SK-N-MC (cell line): ENCODE data around the gene CTNNA3.

ENCODE experiments used
- EZH2 ChIP-seq: fragments of 200-600 bp; sonication (generic); IDR thresholded peaks from one replicate; pipeline ENCODE4 v1.6.1; 2017; ENCODE audit warnings: antibody characterized with exemption
- FOXP2 ChIP-seq: optimal IDR thresholded peaks from 2 replicates; pipeline ENCODE3; 2011; ENCODE audit warnings: mild to moderate bottlenecking, moderate library complexity; ENCODE audit not compliant: insufficient read depth; ENCODE audit errors: extremely low read length, control extremely low read depth
- POLR2AphosphoS5 ChIP-seq: IDR thresholded peaks from 2 replicates; pipeline ENCODE4 v1.6.1; 2012; ENCODE audit warnings: mild to moderate bottlenecking, low read depth, low read length, borderline replicate concordance

DNA sequence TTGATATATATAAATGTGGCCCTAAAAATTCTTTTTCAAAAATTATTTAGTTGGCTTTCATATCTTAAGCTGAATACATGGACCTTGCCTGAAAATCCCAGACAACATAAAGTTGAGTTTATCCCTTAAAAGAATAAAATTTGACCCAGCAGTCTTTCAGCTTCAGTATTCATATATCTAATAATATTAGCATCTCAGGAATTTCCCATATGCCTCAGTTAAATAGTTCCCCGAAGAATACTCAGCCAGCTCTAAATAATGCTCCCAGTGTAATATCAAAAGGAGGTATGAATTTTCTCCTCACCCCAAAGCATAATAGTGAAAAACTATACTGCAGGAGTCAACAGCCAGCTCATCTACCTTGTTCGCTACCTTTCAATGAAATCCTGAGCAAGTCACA lies 145.9 kb downstream of the CTNNA3 start:
- TF ChIP-seq EZH2 (no peak), POLR2AphosphoS5 (no peak), FOXP2 (no peak)
